Epithelial cell of alveolus of lung (primary cell): ENCODE results near the gene WDR36. TPM values are rescaled to one million over a fixed set of nuclear protein-coding genes. Genes with fewer than 3 reads are reported as not detected.

Experiments used
- total RNA-seq: library from RNA; depleted of rRNA; stranded (reverse); fragments of >200 nt; gene quantifications from 2 replicates; pipeline ENCODE4 v1.2.1, GENCODE V29; 2015

Gene WDR36
- total RNA-seq = 18.3 and 47.8 TPM in 2 replicates

DNA sequence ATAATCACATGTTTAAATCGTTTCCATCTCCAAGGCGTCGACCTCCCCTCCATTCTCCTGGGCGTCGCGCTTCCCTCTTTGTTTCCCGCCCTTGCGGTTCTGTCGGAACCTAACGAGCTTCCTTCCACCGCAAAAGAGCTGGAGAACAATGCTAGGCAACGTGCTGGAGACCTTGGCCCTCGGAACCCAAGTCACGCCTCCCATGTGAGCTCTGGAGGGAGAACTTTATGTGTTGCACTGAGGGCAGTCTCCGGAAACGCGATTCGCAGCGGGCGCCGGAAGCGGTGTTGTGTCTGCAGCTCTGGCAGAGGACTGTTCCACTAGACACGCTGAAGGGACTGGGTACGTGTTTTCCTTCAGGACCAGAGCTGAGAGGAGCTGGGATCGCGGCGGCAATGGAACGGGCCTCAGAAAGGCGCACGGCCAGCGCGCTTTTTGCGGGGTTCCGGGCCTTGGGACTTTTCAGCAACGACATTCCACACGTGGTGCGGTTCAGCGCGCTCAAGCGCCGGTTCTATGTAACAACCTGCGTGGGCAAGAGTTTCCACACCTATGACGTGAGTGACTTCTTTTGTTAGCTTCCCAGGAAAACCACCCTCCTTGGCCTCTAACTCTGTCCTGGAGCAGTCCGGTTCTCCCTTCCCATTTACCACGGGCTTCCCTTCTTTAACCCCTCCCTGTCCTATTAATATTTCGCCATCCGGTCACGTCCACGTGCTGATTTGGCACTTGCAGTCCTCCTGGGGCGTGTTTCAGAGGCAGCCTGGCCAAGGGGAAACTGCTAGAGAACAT is at the start of gene WDR36:
Gene WDR36 (plus strand): TSS at position 287 of the 792 bp plus-strand sequence. CDS start 109 bp downstream, at position 396.

DNA sequence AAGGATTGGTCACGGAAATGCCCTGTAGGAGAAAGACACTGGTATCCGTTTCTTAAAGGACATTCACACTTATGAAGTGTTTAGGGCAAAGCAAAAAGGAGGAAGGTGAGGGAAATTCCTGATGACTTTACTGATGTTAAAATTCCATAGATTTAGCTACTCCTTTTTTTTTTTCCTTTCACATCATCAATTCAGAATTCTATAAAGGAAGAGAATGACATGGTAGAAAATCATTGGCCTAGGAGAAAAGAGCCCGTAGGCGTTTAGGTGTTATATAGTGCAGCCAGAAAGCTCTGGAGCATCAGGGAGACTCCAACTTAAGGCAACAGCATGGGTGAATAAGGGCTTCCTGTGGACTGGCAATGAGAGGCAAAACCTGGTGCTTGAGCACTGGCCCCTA is 20.7 kb upstream of the WDR36 start, which contains the start of gene TSLP:
Gene TSLP (plus strand): TSS at position 301 of the 400 bp plus-strand sequence. CDS start 178 bp downstream, outside the sequence.

Other genes with a start within 250 kb of the WDR36 start
- gene TSLP, start 20.6 kb upstream of the WDR36 start, total RNA-seq = 0.80 and 5.8 TPM in 2 replicates
- 3.9 and 7.3 TPM in 2 replicates for gene CAMK4, start 132.0 kb downstream of the WDR36 start, total RNA-seq